Measurements from ENCODE around the gene A4GNT. TPM values are rescaled to one million over a fixed set of nuclear protein-coding genes. Genes with fewer than 3 reads are reported as not detected.
A peak's percentile ranks its signal among the peaks of the same experiment; 100 is the strongest.

A4GNT gene
- total RNA-seq, 2 experiments from 2014 or later, result not detected

DNA sequence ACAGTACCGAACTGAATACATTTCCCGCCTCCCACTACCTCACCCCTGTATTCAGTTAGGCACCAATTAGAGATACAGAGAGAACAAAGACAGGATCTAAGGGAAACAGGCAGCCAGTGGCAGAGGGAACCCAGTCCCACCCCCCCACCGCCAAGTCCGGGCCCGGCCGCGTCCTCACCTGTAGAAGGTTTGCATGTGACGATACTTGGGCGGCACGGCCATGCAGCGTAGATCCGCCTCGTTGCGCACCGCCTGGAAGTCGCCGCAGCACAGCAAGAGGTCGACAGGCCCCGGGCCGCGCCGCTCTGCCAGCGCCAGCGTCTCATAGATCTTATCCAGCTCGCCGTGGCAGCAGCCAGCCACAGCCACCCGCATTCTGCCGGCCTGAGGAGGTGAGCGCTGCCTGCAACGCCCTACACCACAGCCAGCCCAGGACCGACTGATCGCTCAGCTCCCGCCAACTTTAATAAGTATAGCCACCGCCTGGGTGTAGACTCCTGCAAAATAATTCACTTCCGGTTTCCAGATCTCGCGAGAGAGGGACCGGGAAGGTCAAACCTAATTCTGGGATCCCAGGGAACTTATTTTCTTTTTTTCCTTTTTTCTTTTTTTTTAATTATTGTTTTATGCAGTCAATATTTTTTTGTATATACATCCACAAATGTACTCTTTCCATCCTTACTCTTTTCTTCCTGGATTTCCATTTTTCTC is 42.4 kb upstream of the A4GNT start, which contains the start of gene DBR1:
Gene DBR1, minus strand, starts transcription at position 501 of the 711 bp plus-strand sequence. Its CDS starts 126 bp downstream, at position 375.
- TF ChIP-seq, protein P1, sequence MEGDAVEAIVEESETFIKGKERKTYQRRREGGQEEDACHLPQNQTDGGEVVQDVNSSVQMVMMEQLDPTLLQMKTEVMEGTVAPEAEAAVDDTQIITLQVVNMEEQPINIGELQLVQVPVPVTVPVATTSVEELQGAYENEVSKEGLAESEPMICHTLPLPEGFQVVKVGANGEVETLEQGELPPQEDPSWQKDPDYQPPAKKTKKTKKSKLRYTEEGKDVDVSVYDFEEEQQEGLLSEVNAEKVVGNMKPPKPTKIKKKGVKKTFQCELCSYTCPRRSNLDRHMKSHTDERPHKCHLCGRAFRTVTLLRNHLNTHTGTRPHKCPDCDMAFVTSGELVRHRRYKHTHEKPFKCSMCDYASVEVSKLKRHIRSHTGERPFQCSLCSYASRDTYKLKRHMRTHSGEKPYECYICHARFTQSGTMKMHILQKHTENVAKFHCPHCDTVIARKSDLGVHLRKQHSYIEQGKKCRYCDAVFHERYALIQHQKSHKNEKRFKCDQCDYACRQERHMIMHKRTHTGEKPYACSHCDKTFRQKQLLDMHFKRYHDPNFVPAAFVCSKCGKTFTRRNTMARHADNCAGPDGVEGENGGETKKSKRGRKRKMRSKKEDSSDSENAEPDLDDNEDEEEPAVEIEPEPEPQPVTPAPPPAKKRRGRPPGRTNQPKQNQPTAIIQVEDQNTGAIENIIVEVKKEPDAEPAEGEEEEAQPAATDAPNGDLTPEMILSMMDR (conservative IDR thresholded peaks at IDR 0.05; ENCODE audit: low read length), result no peak
- no peak for TF ChIP-seq EZH2phosphoT487 (IDR thresholded peaks at IDR 0.05; ENCODE audit: borderline replicate concordance, low read depth, low read length)
- no peaks in the 10 kb centered on the region for H3K9me2 ChIP-seq (ENCODE audit: insufficient read depth, low read length)
- peak within 1 kb of the TSS; percentile 85 for H3K4me3 ChIP-seq (ENCODE audit: low read depth, low read length, poor library complexity, severe bottlenecking)
- peak within 1 kb of the TSS; percentile 85 for H3K27ac ChIP-seq (ENCODE audit: low read depth, low read length, poor library complexity, severe bottlenecking)
- H3K79me2 ChIP-seq (ENCODE audit: insufficient read depth, low read depth, low read length), result peaks cover 41% of the 10 kb centered on the region
- H3K36me3 ChIP-seq (ENCODE audit: insufficient read depth, low read length), result peaks cover 38% of the 10 kb centered on the region
- ChIA-PET POLR2A (interaction anchor here (0.6 to 2.7 kb wide), 12 partner anchors 8 to 1042 kb away, joined by 3 to 13 read pairs (median 4); partner anchors contain the start of gene ARMC8), CTCF (ENCODE audit: unreplicated experiment) (no interaction called here)
- H3K9me3 ChIP-seq (ENCODE audit: low read length), result no peaks in the 10 kb centered on the region
- H2AFZ ChIP-seq (ENCODE audit: low read length), result peak within 1 kb of the TSS; percentile 100
- BruUV-seq (replicated peaks), result TSS peak; percentile 96
- intact Hi-C loops (cut with micrococcal nuclease; ENCODE audit: unreplicated experiment), result loop anchor here (5.0 to 10.0 kb wide), 2 partner anchors 418 to 1170 kb away; partner anchors contain the start of genes CEP70 and MRPS22
- H3K4me2 ChIP-seq (ENCODE audit: low read length), result peak within 1 kb of the TSS; percentile 93
- peak; percentile 92 for DNase-seq (ENCODE audit: low spot score)
- peaks cover 28% of the 10 kb centered on the region for H3K4me1 ChIP-seq (ENCODE audit: insufficient read depth, low read length, poor library complexity, severe bottlenecking)
- peaks cover 6% of the 10 kb centered on the region; the same call in 1 of the 2 replicates for H4K20me1 ChIP-seq (ENCODE audit: insufficient read depth, low read length)

DNA sequence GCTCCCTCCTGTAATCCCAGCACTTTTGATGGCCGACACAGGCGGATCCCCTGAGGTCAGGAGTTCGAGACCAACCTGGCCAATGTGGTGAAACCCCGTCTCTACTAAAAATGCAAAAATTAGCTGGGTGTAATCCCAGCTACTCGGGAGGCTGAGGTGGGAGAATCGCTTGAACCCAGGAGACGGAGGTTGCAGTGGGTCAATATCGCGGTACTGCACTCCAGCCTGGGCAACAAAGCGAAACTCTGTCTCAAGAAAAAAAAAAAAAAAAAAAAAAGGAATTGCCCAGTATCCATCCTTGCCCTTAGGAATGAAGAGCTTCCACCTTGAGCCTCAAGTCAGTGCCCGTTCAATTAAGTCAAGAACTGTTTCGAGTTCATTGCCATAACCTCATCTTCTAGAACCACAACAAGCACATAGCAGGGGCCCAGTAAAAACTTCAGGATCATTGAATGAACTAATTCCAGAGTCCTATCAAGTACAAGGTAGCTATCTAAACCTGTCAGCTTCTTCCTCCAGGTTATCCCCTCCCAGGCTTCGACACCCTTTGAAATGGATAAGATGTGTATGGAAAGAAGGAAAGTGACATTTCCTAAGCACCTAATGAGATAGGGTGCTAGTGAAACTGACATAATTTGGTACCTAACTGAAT is 41.7 kb upstream of the A4GNT start:
- no peaks in the 10 kb centered on the region for H3K9me3 ChIP-seq (ENCODE audit: low read length)
- TF ChIP-seq, protein P1 (conservative IDR thresholded peaks at IDR 0.05; ENCODE audit: low read length), result no peak
- no peak for TF ChIP-seq EZH2phosphoT487 (IDR thresholded peaks at IDR 0.05; ENCODE audit: borderline replicate concordance, low read depth, low read length)
- H3K4me1 ChIP-seq (ENCODE audit: insufficient read depth, low read length, poor library complexity, severe bottlenecking), result peaks cover 28% of the 10 kb centered on the region
- DNase-seq (ENCODE audit: low spot score), result peak; percentile 14
- no TSS peak for BruUV-seq (replicated peaks)
- ChIA-PET CTCF (ENCODE audit: unreplicated experiment) (no interaction called here), POLR2A (interaction anchor here (0.6 to 2.7 kb wide), 9 partner anchors 9 to 578 kb away, joined by 3 to 13 read pairs (median 5); partner anchors contain the start of gene ARMC8)
- peaks cover 44% of the 10 kb centered on the region for H3K36me3 ChIP-seq (ENCODE audit: insufficient read depth, low read length)
- intact Hi-C loops (cut with micrococcal nuclease; ENCODE audit: unreplicated experiment), result loop anchor here (5.0 to 10.0 kb wide), 2 partner anchors 418 to 1171 kb away; partner anchors contain the start of genes CEP70 and MRPS22
- H3K4me3 ChIP-seq (ENCODE audit: low read depth, low read length, poor library complexity, severe bottlenecking), result peak overlapping the region; percentile 85
- peak overlapping the region; percentile 100 for H2AFZ ChIP-seq (ENCODE audit: low read length)
- peak overlapping the region; percentile 85 for H3K27ac ChIP-seq (ENCODE audit: low read depth, low read length, poor library complexity, severe bottlenecking)
- H3K4me2 ChIP-seq (ENCODE audit: low read length), result peak overlapping the region; percentile 93
- H4K20me1 ChIP-seq (ENCODE audit: insufficient read depth, low read length), result peaks cover 6% of the 10 kb centered on the region; the same call in 1 of the 2 replicates
- peaks cover 41% of the 10 kb centered on the region for H3K79me2 ChIP-seq (ENCODE audit: insufficient read depth, low read depth, low read length)
- H3K9me2 ChIP-seq (ENCODE audit: insufficient read depth, low read length), result no peaks in the 10 kb centered on the region

All from OCI-LY7 (cell line).